ENCODE measurements around the gene DHX57.
"Not testable (repeated sequence)": the region's sequence is repeated elsewhere in the genome, so short reads cannot be mapped to it uniquely, and the experiment has no call there.

DHX57 gene

DNA sequence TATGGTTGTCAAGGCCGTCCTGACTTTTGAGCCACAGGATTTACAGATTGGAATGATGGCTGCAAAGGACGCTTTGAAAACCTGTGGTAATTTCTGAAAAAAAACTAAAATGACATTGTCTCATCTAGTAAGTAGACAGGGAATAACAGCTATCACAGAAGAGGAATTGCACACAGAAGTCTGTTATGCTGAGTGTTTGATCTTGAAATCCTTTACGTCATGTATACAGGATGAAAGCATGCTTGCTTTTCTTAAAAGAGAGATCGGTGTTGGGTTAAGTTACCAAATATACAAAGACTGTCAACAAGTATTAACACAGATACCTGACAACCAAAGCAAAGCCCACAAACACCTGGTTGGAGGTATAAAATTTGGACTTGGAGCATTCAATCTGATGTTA is 112.0 kb downstream of the DHX57 start:
- H3K27me3 ChIP-seq = no peaks in the 10 kb centered on the region
- no peak overlapping the region for H3K27ac ChIP-seq
- no peaks in the 10 kb centered on the region for H3K4me1 ChIP-seq (ENCODE audit: control insufficient read depth in 1 of 2, insufficient read depth in 1 of 2, low read depth in 1 of 2, low read length in 1 of 2)
- H3K4me3 ChIP-seq (ENCODE audit: low read depth in 1 of 2, low read length in 1 of 2) = no peak overlapping the region
- H3K36me3 ChIP-seq = no peaks in the 10 kb centered on the region
- H3K9me3 ChIP-seq = no peaks in the 10 kb centered on the region
- TF ChIP-seq, protein P1, sequence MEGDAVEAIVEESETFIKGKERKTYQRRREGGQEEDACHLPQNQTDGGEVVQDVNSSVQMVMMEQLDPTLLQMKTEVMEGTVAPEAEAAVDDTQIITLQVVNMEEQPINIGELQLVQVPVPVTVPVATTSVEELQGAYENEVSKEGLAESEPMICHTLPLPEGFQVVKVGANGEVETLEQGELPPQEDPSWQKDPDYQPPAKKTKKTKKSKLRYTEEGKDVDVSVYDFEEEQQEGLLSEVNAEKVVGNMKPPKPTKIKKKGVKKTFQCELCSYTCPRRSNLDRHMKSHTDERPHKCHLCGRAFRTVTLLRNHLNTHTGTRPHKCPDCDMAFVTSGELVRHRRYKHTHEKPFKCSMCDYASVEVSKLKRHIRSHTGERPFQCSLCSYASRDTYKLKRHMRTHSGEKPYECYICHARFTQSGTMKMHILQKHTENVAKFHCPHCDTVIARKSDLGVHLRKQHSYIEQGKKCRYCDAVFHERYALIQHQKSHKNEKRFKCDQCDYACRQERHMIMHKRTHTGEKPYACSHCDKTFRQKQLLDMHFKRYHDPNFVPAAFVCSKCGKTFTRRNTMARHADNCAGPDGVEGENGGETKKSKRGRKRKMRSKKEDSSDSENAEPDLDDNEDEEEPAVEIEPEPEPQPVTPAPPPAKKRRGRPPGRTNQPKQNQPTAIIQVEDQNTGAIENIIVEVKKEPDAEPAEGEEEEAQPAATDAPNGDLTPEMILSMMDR (IDR thresholded peaks at IDR 0.05) = no peak

DNA sequence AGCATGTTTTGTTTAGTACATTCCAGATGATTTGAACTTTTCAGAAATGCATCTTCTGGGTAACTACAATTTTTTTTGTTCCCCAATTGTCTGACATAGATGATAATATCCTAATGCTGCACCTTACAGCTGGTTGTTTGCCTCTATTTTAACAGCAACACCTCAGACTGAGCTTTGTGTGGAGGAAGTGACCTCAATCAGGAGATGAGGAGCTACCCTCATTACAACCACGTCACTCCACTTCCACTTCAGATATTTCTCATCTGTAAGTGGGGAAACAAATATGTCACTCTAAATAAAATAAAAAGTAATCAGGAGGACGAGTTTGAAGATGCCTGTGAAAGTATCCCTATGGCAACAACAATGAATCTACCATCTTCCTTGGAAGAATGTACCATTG is 112.5 kb downstream of the DHX57 start:
- H3K27me3 ChIP-seq = no peaks in the 10 kb centered on the region
- H3K4me3 ChIP-seq (ENCODE audit: low read depth in 1 of 2, low read length in 1 of 2) = no peak overlapping the region
- no peaks in the 10 kb centered on the region for H3K36me3 ChIP-seq
- no peaks in the 10 kb centered on the region for H3K4me1 ChIP-seq (ENCODE audit: control insufficient read depth in 1 of 2, insufficient read depth in 1 of 2, low read depth in 1 of 2, low read length in 1 of 2)
- no peaks in the 10 kb centered on the region for H3K9me3 ChIP-seq
- no peak overlapping the region for H3K27ac ChIP-seq
- TF ChIP-seq, protein P1 (IDR thresholded peaks at IDR 0.05) = no peak

DNA sequence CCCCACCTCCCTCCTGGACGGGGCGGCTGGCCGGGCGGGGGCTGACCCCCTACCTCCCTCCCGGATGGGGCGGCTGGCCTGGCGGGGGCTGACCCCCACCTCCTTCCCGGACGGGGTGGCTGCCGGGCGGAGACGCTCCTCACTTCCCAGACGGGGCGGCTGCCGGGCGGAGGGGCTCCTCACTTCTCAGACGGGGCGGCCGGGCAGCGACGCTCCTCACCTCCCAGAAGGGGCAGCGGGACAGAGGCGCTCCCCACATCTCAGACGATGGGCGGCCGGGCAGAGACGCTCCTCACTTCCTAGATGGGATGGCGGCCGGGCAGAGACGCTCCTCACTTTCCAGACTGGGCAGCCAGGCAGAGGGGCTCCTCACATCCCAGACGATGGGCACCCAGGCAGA is 119.8 kb downstream of the DHX57 start:
- not testable (repeated sequence) for H3K4me3 ChIP-seq (ENCODE audit: low read depth in 1 of 2, low read length in 1 of 2); H3K9me3 ChIP-seq; H3K27me3 ChIP-seq; H3K36me3 ChIP-seq; H3K27ac ChIP-seq
- peaks cover 14 to 18% of the 10 kb centered on the region in 2 experiments for H3K4me1 ChIP-seq (ENCODE audit: control insufficient read depth in 1 of 2, insufficient read depth in 1 of 2, low read depth in 1 of 2, low read length in 1 of 2)

DNA sequence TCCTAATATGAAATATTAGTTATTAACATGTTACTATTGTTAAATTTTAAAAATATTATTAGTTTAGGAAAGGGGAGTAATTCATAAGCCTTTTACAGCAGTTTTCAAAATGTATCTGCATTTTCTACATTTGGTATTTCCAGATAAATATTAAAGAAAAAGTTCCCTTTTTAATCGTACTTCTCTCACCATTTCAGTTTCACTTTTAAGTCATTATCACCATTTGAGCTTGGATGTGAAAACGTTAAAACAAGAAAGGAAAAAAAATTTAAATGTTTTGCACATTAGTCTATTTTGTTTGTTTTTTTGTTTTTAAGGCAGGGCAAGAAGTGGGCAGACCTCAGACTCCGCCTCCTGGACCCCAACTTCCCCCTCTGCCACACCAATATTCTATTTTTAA is 121.2 kb downstream of the DHX57 start:
- TF ChIP-seq, protein P1 (IDR thresholded peaks at IDR 0.05) = no peak
- Histone ChIP-seq H3K4me3 (ENCODE audit: low read depth in 1 of 2, low read length in 1 of 2) (peak overlapping the region in 1 of 2 experiments; percentile 38), H3K36me3 (no peaks in the 10 kb centered on the region), H3K4me1 (ENCODE audit: control insufficient read depth in 1 of 2, insufficient read depth in 1 of 2, low read depth in 1 of 2, low read length in 1 of 2) (peaks cover 26% of the 10 kb centered on the region in 2 experiments), H3K27me3 (no peaks in the 10 kb centered on the region), H3K27ac (no peak overlapping the region), H3K9me3 (no peaks in the 10 kb centered on the region)

DNA sequence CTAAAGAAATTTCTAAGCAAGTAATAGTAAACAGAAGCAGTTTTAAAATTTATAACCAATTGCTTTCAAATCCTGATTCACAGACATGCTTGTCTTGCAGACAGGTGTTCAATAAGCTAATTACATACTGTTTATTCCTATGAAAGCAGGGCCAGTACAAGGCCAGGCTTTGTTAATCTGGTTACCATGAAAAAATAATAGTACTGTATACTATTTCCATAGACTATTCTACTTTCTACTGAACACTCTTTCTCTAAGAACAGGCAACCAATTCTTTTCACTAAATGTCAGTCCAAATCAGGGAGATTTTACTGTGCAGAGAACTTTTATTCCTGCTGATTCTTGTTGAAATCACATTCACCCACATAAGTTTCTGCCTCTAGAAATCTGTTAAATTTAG is 121.7 kb downstream of the DHX57 start:
- Histone ChIP-seq H3K4me3 (ENCODE audit: low read depth in 1 of 2, low read length in 1 of 2) (no peak overlapping the region), H3K9me3 (no peaks in the 10 kb centered on the region), H3K27me3 (no peaks in the 10 kb centered on the region), H3K36me3 (peaks cover 4% of the 10 kb centered on the region), H3K27ac (no peak overlapping the region), H3K4me1 (ENCODE audit: control insufficient read depth in 1 of 2, insufficient read depth in 1 of 2, low read depth in 1 of 2, low read length in 1 of 2) (peaks cover 26% of the 10 kb centered on the region in 2 experiments)
- TF ChIP-seq, protein P1 (IDR thresholded peaks at IDR 0.05) = no peak

DNA sequence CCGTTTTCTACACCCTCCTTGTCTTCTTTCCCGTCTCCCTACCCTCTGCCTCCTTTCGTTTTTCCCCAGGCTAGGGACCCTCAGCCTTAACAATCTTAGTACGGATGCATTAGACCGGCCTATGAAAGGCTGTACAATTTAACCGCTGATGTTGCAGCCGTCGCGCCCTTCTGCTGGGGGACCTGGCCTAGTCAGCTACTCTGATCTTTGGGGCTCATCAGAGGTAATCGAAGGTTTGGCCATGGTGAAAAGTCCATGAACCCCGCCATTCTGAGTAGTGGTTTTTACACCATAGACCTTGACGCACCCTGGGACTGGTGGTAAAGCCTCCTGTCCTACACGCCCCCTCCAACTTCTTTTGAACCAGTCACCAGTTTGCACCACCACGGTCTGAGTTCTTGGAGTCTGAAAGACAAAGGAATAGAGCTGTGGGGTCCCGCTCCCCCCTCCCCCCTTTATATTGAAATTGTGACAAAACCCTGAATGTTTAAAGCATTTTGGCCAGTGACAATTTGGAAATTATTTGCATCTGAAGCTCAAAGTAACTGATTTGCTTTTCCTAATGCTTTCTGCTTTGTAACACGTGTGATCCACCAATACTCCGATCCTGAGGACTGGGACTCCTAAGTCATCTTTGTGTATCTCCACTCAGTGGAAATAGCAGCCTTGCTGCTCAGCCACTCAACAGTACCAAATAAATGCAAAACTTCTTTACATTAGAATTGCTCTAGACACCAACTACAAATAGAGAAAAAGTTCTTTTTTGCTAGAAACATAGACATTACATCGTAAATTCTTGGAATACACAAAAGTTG is 123.9 kb downstream of the DHX57 start:
- Histone ChIP-seq H3K27ac (peak overlapping the region; percentile 89), H3K4me1 (ENCODE audit: control insufficient read depth in 1 of 2, insufficient read depth in 1 of 2, low read depth in 1 of 2, low read length in 1 of 2) (peaks cover 26% of the 10 kb centered on the region in 2 experiments), H3K4me3 (ENCODE audit: low read depth in 1 of 2, low read length in 1 of 2) (peak overlapping the region; percentile 88 to 99), H3K36me3 (peaks cover 27% of the 10 kb centered on the region), H3K27me3 (no peaks in the 10 kb centered on the region), H3K9me3 (no peaks in the 10 kb centered on the region)
- TF ChIP-seq, protein P1 (IDR thresholded peaks at IDR 0.05) = no peak

Data from neutrophil (primary cell).